HepG2 (cell line): ENCODE measurements around the gene ANKS1B.

Experiments used
- HES4 ChIP-seq: sonication (generic); formaldehyde crosslinking; IDR thresholded peaks from 2 replicates; pipeline ENCODE4 v1.9.0; 2021; ENCODE audit warnings: mild to moderate bottlenecking, missing genetic modification reagents, borderline replicate concordance
- TF ChIP-seq, protein P1 (sequence below): sonication (generic); formaldehyde crosslinking; IDR thresholded peaks from 2 replicates; pipeline ENCODE4 v1.5.1; 2020; ENCODE audit warnings: mild to moderate bottlenecking, missing genetic modification reagents, moderate library complexity

DNA sequence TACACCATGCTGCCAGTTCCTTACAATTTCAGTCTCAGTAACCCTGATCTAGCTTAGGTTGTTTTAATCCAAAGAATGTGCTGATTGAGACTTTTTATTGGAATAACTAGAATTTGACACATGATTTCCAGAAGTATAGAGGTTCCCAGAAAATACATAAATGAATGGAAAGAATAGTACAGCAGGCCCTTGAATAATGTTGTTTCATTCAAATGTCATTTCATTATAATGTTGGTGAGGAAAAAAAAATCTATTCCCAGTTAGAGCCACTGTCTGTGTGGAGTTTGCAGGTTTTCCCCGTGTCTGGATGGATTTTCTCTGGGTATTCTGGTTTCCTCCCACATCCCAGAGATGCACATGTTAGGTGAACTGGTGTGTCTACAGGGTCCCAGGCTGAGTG, 610.7 kb downstream of the ANKS1B start:
- TF ChIP-seq, protein P1, sequence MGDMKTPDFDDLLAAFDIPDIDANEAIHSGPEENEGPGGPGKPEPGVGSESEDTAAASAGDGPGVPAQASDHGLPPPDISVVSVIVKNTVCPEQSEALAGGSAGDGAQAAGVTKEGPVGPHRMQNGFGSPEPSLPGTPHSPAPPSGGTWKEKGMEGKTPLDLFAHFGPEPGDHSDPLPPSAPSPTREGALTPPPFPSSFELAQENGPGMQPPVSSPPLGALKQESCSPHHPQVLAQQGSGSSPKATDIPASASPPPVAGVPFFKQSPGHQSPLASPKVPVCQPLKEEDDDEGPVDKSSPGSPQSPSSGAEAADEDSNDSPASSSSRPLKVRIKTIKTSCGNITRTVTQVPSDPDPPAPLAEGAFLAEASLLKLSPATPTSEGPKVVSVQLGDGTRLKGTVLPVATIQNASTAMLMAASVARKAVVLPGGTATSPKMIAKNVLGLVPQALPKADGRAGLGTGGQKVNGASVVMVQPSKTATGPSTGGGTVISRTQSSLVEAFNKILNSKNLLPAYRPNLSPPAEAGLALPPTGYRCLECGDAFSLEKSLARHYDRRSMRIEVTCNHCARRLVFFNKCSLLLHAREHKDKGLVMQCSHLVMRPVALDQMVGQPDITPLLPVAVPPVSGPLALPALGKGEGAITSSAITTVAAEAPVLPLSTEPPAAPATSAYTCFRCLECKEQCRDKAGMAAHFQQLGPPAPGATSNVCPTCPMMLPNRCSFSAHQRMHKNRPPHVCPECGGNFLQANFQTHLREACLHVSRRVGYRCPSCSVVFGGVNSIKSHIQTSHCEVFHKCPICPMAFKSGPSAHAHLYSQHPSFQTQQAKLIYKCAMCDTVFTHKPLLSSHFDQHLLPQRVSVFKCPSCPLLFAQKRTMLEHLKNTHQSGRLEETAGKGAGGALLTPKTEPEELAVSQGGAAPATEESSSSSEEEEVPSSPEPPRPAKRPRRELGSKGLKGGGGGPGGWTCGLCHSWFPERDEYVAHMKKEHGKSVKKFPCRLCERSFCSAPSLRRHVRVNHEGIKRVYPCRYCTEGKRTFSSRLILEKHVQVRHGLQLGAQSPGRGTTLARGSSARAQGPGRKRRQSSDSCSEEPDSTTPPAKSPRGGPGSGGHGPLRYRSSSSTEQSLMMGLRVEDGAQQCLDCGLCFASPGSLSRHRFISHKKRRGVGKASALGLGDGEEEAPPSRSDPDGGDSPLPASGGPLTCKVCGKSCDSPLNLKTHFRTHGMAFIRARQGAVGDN, result no peak
- TF ChIP-seq HES4, result no peak
